Activated CD4-positive, alpha-beta T cell treated with anti-CD3 and anti-CD28 coated beads for 36 hours (primary cell): Measurements from ENCODE around the gene NRL. TPM values are rescaled to one million over a fixed set of nuclear protein-coding genes. Genes with fewer than 3 reads are reported as not detected.

ENCODE experiments used
- ATAC-seq: fragments of 200-7000 bp; cut with Tn5 transposase; one replicate; pipeline ENCODE4 v1.10.0; 2021; ENCODE audit warnings: mild to moderate bottlenecking, moderate library complexity
- CTCF ChIA-PET: fragments of 350-600 bp; sonication (Branson Sonifier 250); formaldehyde crosslinking; loops from one replicate; lab custom pipeline; 2021; ENCODE audit warnings: antibody characterized with exemption; lab: Charles Lee
- POLR2A ChIA-PET: fragments of 350-600 bp; sonication (Branson Sonifier 250); formaldehyde crosslinking; loops from one replicate; lab custom pipeline; 2021; ENCODE audit warnings: antibody characterized with exemption, inconsistent platforms; lab: Charles Lee
- DNase-seq: peaks from one replicate; pipeline ENCODE4 v3.0.0-alpha.2; 2020
- H3K27ac Mint-ChIP-seq: one replicate; pipeline ENCODE4 v1.8.0; 2021; ENCODE audit warnings: mixed read lengths
- H3K27me3 Mint-ChIP-seq: one replicate; pipeline ENCODE4 v1.8.0; 2021; ENCODE audit warnings: mixed read lengths
- H3K36me3 Mint-ChIP-seq: one replicate; pipeline ENCODE4 v1.8.0; 2021; ENCODE audit warnings: low read depth, mixed read lengths
- H3K4me1 Mint-ChIP-seq: one replicate; pipeline ENCODE4 v1.8.0; 2021; ENCODE audit warnings: mixed read lengths
- H3K4me3 Mint-ChIP-seq: one replicate; pipeline ENCODE4 v1.8.0; 2021; ENCODE audit warnings: mild to moderate bottlenecking, moderate library complexity, mixed read lengths
- H3K9me3 Mint-ChIP-seq: one replicate; pipeline ENCODE4 v1.8.0; 2021; ENCODE audit warnings: low read depth, mixed read lengths
- intact Hi-C, 2 experiments: fragments of 100-400 bp; cut with DNase I in 1 of 2; cut with micrococcal nuclease in 1 of 2; formaldehyde crosslinking; loops; one replicate each; pipeline versions ENCODE4 v1.14.2 to v1.15.1; 2022 to 2024; cut with DNase I, micrococcal nuclease
- total RNA-seq, 2 experiments: library from RNA; stranded (reverse); gene quantifications; one replicate each; pipeline ENCODE4 v1.2.3, GENCODE V29; 2021

The NRL gene
- total RNA-seq, 2 experiments from 2014 or later, result 1.5 to 1.6 TPM

GRCh38 chr14:24150993-24151392 lies 36.2 kb upstream of the NRL start:
- DNase-seq (no peak), ATAC-seq (no peak)
- Mint-ChIP-seq H3K9me3 (no peaks in the 10 kb centered on the region), H3K4me3 (no peak overlapping the region), H3K27me3 (no peaks in the 10 kb centered on the region), H3K27ac (no peak overlapping the region), H3K36me3 (peaks cover 59% of the 10 kb centered on the region), H3K4me1 (peaks cover 25% of the 10 kb centered on the region)
- ChIA-PET CTCF (interaction anchor here (2.4 to 2.7 kb wide), 2 partner anchors 10 to 42 kb away, joined by 10 to 21 read pairs; partner anchors contain the start of gene IRF9), POLR2A (interaction anchor here (0.8 to 1.2 kb wide), 2 partner anchors 9 to 11 kb away, joined by 4 to 5 read pairs; partner anchors contain the start of gene IRF9)
- intact Hi-C loops, result no loop called here

DNA sequence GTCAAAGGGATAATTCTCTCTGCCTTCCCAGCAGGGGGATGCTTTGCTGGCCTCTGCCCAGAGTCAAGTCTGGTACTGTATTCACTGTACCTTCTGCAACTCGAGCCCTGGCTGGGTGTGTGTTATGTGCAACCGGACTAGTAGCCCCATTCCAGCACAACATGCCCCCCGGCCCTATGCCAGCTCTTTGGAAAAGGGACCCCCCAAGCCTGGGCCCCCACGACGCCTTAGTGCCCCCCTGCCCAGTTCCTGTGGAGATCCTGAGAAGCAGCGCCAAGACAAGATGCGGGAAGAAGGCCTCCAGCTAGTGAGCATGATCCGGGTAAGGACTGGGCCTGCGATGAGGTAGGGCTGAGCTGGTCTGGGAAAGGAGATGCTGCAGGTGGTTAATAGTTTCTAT lies 35.8 kb upstream of the NRL start:
- POLR2A ChIA-PET, result no interaction called here
- no peaks in the 10 kb centered on the region for H3K9me3 Mint-ChIP-seq
- H3K36me3 Mint-ChIP-seq, result peaks cover 59% of the 10 kb centered on the region
- DNase-seq, result no peak
- H3K4me1 Mint-ChIP-seq, result peaks cover 27% of the 10 kb centered on the region
- intact Hi-C loops, result no loop called here
- ATAC-seq, result no peak
- no peak overlapping the region for H3K4me3 Mint-ChIP-seq
- H3K27me3 Mint-ChIP-seq, result no peaks in the 10 kb centered on the region
- no peak overlapping the region for H3K27ac Mint-ChIP-seq
- CTCF ChIA-PET, result interaction anchor here (0.5 to 2.7 kb wide), 4 partner anchors 10 to 81 kb away, joined by 3 to 21 read pairs (median 7); partner anchors contain the start of genes DCAF11, IRF9 and NRL

DNA sequence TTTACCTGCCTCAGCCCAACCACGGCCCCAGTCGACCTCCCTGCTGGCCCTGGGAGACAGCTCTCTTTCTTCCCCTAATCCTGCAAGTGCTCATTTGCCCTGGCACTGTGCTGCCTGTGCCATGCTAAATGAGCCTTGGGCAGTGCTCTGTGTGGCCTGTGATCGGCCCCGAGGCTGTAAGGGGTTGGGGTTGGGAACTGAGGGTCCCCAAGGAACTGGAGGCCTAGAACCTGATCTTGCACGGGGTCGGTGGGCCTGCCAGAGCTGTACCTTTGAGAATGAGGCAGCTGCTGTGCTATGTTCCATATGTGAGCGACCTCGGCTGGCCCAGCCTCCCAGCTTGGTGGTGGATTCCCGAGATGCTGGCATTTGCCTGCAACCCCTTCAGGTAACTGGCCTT lies 35.3 kb upstream of the NRL start:
- Mint-ChIP-seq H3K4me1 (peaks cover 32% of the 10 kb centered on the region), H3K36me3 (peaks cover 60% of the 10 kb centered on the region), H3K27ac (no peak overlapping the region), H3K27me3 (no peaks in the 10 kb centered on the region), H3K4me3 (no peak overlapping the region), H3K9me3 (no peaks in the 10 kb centered on the region)
- ATAC-seq, result no peak
- CTCF ChIA-PET, result interaction anchor here (0.5 to 2.7 kb wide), 4 partner anchors 11 to 81 kb away, joined by 3 to 21 read pairs (median 7); partner anchors contain the start of genes DCAF11, IRF9 and NRL
- POLR2A ChIA-PET, result no interaction called here
- DNase-seq, result no peak
- intact Hi-C loops, result no loop called here

GRCh38 chr14:24149302-24149969 lies 34.7 kb upstream of the NRL start:
- no peaks in the 10 kb centered on the region for H3K27me3 Mint-ChIP-seq
- H3K27ac Mint-ChIP-seq, result no peak overlapping the region
- ATAC-seq (no peak), DNase-seq (no peak)
- no peaks in the 10 kb centered on the region for H3K9me3 Mint-ChIP-seq
- H3K4me1 Mint-ChIP-seq, result peaks cover 38% of the 10 kb centered on the region
- intact Hi-C loops, result loop anchor here (5.0 to 10.0 kb wide), 4 partner anchors 148 to 1115 kb away; partner anchors contain the start of genes ACIN1 (in 1 of the 2), C14orf119 (in 1 of the 2), DHRS1 (in 1 of the 2) and NGDN (in 1 of the 2)
- peaks cover 58% of the 10 kb centered on the region for H3K36me3 Mint-ChIP-seq
- peak overlapping the region; percentile 94 for H3K4me3 Mint-ChIP-seq
- ChIA-PET CTCF (interaction anchor here (1.0 to 2.7 kb wide), 4 partner anchors 11 to 41 kb away, joined by 4 to 21 read pairs (median 7); partner anchors contain the start of genes DCAF11, IRF9 and NRL), POLR2A (no interaction called here)

DNA sequence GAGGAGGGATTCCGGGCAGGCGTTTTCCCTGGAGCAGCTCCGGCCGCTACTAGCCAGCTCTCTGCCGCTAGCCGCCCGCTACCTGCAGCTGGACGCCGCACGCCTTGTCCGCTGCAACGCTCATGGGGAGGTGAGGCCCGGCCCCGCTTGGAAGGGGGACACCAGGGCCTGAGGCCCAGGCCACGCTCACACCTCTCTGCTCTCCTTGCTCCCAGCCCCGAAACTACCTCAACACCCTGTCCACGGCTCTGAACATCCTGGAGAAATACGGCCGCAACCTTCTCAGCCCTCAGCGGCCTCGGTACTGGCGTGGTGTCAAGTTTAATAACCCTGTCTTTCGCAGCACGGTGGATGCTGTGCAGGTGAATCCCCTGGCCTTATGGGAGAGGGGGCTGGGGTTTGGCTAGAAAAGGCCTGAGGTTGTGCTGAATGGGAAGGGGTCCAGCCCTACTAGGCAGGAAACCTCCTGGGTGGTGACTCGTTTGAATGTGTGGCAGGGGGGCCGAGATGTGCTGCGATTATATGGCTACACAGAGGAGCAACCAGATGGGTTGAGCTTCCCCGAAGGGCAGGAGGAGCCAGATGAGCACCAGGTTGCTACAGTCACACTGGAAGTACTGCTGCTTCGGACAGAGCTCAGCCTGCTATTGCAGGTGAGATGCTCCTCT lies 33.1 kb upstream of the NRL start:
- H3K4me3 Mint-ChIP-seq, result peak overlapping the region; percentile 94
- H3K4me1 Mint-ChIP-seq, result peaks cover 53% of the 10 kb centered on the region
- H3K27me3 Mint-ChIP-seq, result no peaks in the 10 kb centered on the region
- POLR2A ChIA-PET, result interaction anchor here (1.7 to 4.1 kb wide), 4 partner anchors 13 to 95 kb away, joined by 6 to 36 read pairs (median 14); partner anchors contain the start of genes DCAF11, IRF9, NRL and PCK2
- H3K36me3 Mint-ChIP-seq, result peaks cover 69% of the 10 kb centered on the region
- DNase-seq (peak; percentile 29), ATAC-seq (no peak)
- CTCF ChIA-PET, result interaction anchor here (0.6 to 3.6 kb wide), 12 partner anchors 8 to 516 kb away, joined by 3 to 43 read pairs (median 5); partner anchors contain the start of genes CIDEB, DCAF11, IRF9 and NRL
- H3K27ac Mint-ChIP-seq, result peak overlapping the region; percentile 78
- no peaks in the 10 kb centered on the region for H3K9me3 Mint-ChIP-seq
- intact Hi-C loops, result loop anchor here (1.0 to 10.0 kb wide), 17 partner anchors 12 to 1113 kb away; partner anchors contain the start of genes CHMP4A (in 2 of the 2), IPO4 (in 2 of the 2), IRF9 (in 2 of the 2) and ACIN1 (in 1 of the 2)

DNA sequence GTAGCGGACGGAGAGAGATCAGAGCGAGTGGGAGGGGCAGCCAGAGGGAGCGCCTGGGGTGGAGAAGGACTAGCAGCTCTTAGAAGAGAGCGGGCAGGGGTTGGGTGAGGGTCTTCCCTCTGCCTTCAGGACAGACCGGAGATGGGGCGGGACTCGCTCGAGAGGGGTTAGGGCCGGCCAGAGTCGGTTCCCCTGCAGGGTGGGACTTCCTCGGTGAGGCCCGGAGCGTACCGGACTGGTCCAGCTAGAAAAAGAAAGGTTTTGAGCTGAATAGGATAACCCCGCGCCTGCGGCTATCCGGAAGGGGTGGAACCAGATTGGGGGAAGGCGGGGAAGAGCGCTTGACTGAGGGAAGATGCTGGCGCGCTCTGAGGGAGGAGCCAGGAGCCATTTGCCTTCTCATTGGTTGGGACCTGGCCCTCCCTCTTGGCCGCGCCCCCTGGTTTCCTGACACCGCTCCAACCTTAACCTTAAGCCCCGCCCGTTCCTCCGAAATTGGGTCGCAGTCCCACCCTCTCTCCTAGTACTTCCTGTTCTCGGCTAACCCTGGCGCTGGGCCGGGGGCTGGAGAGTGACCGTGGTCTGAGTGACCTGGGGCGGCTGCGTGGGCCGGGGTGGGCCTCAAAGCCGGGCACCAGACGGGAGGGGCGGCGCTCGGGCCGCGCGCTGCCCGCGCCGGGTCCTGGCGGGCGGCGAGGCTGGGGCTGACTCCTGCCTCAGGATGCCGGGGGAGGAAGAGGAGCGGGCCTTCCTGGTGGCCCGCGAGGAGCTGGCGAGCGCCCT lies 32.4 kb upstream of the NRL start, which contains the start of gene RNF31:
RNF31 (plus strand) TSS at position 521 of the 783 bp plus-strand sequence; CDS start at position 722, 201 bp downstream.
- peak; percentile 89 for ATAC-seq
- Mint-ChIP-seq H3K27me3 (no peaks in the 10 kb centered on the region), H3K9me3 (no peaks in the 10 kb centered on the region), H3K27ac (peak within 1 kb of the TSS; percentile 97), H3K4me1 (peaks cover 57% of the 10 kb centered on the region), H3K4me3 (peak within 1 kb of the TSS; percentile 94), H3K36me3 (peaks cover 73% of the 10 kb centered on the region)
- DNase-seq, result peak; percentile 99
- ChIA-PET POLR2A (interaction anchor here (0.5 to 4.1 kb wide), 12 partner anchors 9 to 858 kb away, joined by 3 to 36 read pairs (median 5); partner anchors contain the start of genes DCAF11, IRF9, NRL and PABPN1), CTCF (interaction anchor here (0.6 to 3.6 kb wide), 19 partner anchors 9 to 193 kb away, joined by 3 to 43 read pairs (median 4); partner anchors contain the start of genes CIDEB, DCAF11, IPO4 and IRF9)
- intact Hi-C loops, result loop anchor here (1.0 to 10.0 kb wide), 18 partner anchors 11 to 1112 kb away; partner anchors contain the start of genes CHMP4A (in 2 of the 2), DCAF11 (in 2 of the 2), IPO4 (in 2 of the 2) and IRF9 (in 2 of the 2)

GRCh38 chr14:24146453-24146977 lies 31.8 kb upstream of the NRL start, which contains the start of gene PSME2:
Gene PSME2, minus strand, starts transcription at chr14:24146610. Its CDS starts 29 bp downstream, at chr14:24146581.
- DNase-seq (peak; percentile 95), ATAC-seq (peak; percentile 74)
- Mint-ChIP-seq H3K36me3 (peaks cover 74% of the 10 kb centered on the region), H3K27me3 (no peaks in the 10 kb centered on the region), H3K9me3 (no peaks in the 10 kb centered on the region), H3K4me1 (peaks cover 61% of the 10 kb centered on the region), H3K27ac (peak within 1 kb of the TSS; percentile 97), H3K4me3 (peak within 1 kb of the TSS; percentile 94)
- ChIA-PET POLR2A (interaction anchor here (0.5 to 4.1 kb wide), 12 partner anchors 8 to 857 kb away, joined by 3 to 36 read pairs (median 5); partner anchors contain the start of genes DCAF11, IRF9, NRL and PABPN1), CTCF (interaction anchor here (0.6 to 3.6 kb wide), 19 partner anchors 9 to 1089 kb away, joined by 3 to 43 read pairs (median 4); partner anchors contain the start of genes CIDEB, DCAF11, IPO4 and IRF9)
- intact Hi-C loops, result loop anchor here (1.0 to 10.0 kb wide), 11 partner anchors 10 to 1112 kb away; partner anchors contain the start of genes ACIN1 (in 1 of the 2), C14orf119 (in 1 of the 2), CHMP4A (in 1 of the 2) and DCAF11 (in 1 of the 2)

GRCh38 chr14:24145690-24146452 lies 31.1 kb upstream of the NRL start:
- Mint-ChIP-seq H3K27ac (peak overlapping the region; percentile 97), H3K9me3 (no peaks in the 10 kb centered on the region), H3K4me1 (peaks cover 61% of the 10 kb centered on the region), H3K36me3 (peaks cover 69% of the 10 kb centered on the region), H3K27me3 (no peaks in the 10 kb centered on the region), H3K4me3 (peak overlapping the region; percentile 94)
- intact Hi-C loops, result loop anchor here (1.0 to 10.0 kb wide), 11 partner anchors 10 to 1111 kb away; partner anchors contain the start of genes ACIN1 (in 1 of the 2), C14orf119 (in 1 of the 2), CHMP4A (in 1 of the 2) and DCAF11 (in 1 of the 2)
- ChIA-PET POLR2A (interaction anchor here (1.0 to 4.1 kb wide), 7 partner anchors 9 to 825 kb away, joined by 3 to 36 read pairs (median 6); partner anchors contain the start of genes DCAF11, IRF9, NRL and PABPN1), CTCF (interaction anchor here (0.6 to 3.6 kb wide), 13 partner anchors 8 to 1088 kb away, joined by 3 to 43 read pairs (median 3); partner anchors contain the start of genes DCAF11, IPO4, IRF9 and NRL)
- no peak for DNase-seq
- ATAC-seq, result no peak

GRCh38 chr14:24145219-24145618 lies 30.5 kb upstream of the NRL start:
- Mint-ChIP-seq H3K27ac (peak overlapping the region; percentile 97), H3K27me3 (no peaks in the 10 kb centered on the region), H3K4me1 (peaks cover 56% of the 10 kb centered on the region), H3K4me3 (peak overlapping the region; percentile 94), H3K9me3 (no peaks in the 10 kb centered on the region), H3K36me3 (peaks cover 69% of the 10 kb centered on the region)
- ATAC-seq, result no peak
- DNase-seq, result no peak
- ChIA-PET POLR2A (interaction anchor here (2.5 to 4.1 kb wide), 2 partner anchors 9 to 16 kb away, joined by 24 to 36 read pairs; partner anchors contain the start of genes IRF9 and PSME1), CTCF (interaction anchor here (0.7 to 3.6 kb wide), 7 partner anchors 10 to 131 kb away, joined by 3 to 43 read pairs (median 11); partner anchors contain the start of genes DCAF11, IRF9, NRL and PSME1)
- intact Hi-C loops, result loop anchor here (5.0 to 10.0 kb wide), 4 partner anchors 152 to 1110 kb away; partner anchors contain the start of genes ACIN1 (in 1 of the 2), C14orf119 (in 1 of the 2), DHRS1 (in 1 of the 2) and NGDN (in 1 of the 2)
